Forelimb muscle (tissue), 1 donor: ENCODE data around the gene HTR4. TPM values are rescaled to one million over a fixed set of nuclear protein-coding genes. Genes with fewer than 3 reads are reported as not detected.

Source experiments
- DNase-seq: peaks from one replicate; pipeline ENCODE4 v3.0.0-alpha.2; 2013; ENCODE audit warnings: low read depth
- polyA plus RNA-seq: library from polyadenylated mRNA; unstranded; fragments of 120-200 nt; gene quantifications from one replicate; pipeline ENCODE4 v1.2.1, GENCODE V29; 2013; ENCODE audit not compliant: insufficient read length

Gene HTR4
- polyA plus RNA-seq, 1 donor = not detected

DNA sequence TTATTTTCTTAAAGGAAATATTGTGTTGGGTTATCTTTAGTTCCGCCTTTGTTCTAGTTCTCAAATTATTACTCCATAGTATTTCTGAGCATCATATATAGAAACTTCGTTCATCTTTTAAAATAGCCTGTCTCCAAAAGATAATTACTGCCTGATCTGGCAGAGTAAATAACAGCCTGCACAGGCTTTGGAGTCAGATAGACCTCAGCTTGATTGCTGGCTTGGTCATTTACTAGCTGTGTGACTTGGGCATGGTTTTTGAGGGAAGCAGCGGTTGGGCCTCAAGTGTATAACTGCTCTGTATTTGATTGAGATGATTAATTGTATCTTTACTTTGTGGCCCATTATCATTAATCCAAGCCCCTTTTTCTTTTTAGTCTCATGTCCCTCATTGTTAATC is 220.5 kb downstream of the HTR4 start:
- DNase-seq = no peak

Other genes with a start within 250 kb of the HTR4 start
- 1.0 TPM for gene ADRB2, start 172.1 kb upstream of the HTR4 start, polyA plus RNA-seq